Measurements from ENCODE around the gene TGFB1I1. TPM values are rescaled to one million over a fixed set of nuclear protein-coding genes. Genes with fewer than 3 reads are reported as not detected.

Gene TGFB1I1
- total RNA-seq, 1 experiment from 2014 or later = 8.7 TPM

DNA sequence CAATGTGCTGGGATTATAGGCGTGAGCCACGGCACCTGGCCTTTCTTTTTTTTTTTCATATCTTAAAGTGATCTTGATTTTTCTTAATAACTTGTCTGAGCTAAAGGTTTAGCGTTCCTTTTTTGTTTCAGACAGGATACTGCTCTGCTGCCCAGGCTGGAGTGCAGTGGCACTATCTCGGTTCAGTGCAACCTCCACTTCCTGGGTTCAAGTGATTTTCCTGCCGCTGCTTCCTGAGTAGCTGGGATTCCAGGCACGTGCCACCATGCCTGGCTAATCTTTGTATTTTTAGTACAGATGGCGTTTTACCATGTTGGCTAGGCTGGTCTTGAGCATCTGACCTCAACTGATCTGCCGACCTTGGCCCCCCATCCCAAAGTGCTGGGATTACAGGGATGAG is 32.2 kb downstream of the TGFB1I1 start:
- Histone ChIP-seq H3K79me2 (ENCODE audit: insufficient read depth, low read length) (peaks cover 16% of the 10 kb centered on the region), H2AFZ (ENCODE audit: low read depth, low read length, poor library complexity, severe bottlenecking) (no peak overlapping the region), H3K9ac (ENCODE audit: low read length) (no peak overlapping the region), H3K4me1 (ENCODE audit: control insufficient read depth in 1 of 2, insufficient read depth in 2 of 2, low read length in 2 of 2) (peaks cover 8 to 12% of the 10 kb centered on the region in 2 experiments; a peak in 3 of 4 replicates), H3K27me3 (ENCODE audit: insufficient read depth, low read length) (no peaks in the 10 kb centered on the region), H3K9me3 (ENCODE audit: control insufficient read depth in 1 of 2, insufficient read depth in 1 of 2, low read depth in 1 of 2, low read length in 2 of 2) (no peaks in the 10 kb centered on the region), H3K27ac (ENCODE audit: low read depth, low read length) (no peak overlapping the region), H4K20me1 (ENCODE audit: insufficient read depth) (no peaks in the 10 kb centered on the region), H3K4me3 (replicated peaks in 1 of 2; ENCODE audit: low read depth in 1 of 2, low read length in 2 of 2) (no peak overlapping the region), H3K36me3 (ENCODE audit: control insufficient read depth in 1 of 2, insufficient read depth in 2 of 2, low read length in 2 of 2) (peaks cover 3 to 4% of the 10 kb centered on the region in 2 experiments; a peak in 2 of 4 replicates), H3K9me2 (ENCODE audit: insufficient read depth) (no peaks in the 10 kb centered on the region), H3K4me2 (ENCODE audit: low read length) (no peak overlapping the region)
- ChIA-PET RAD21 (ENCODE audit: low non-redundant PET in 1 of 2, low total read pairs in 2 of 2, uncharacterized antibody in 2 of 2, unreplicated experiment in 2 of 2) (no interaction called here), POLR2A (no interaction called here), CTCF (no interaction called here)
- DNase-seq (ENCODE audit: low read depth, low spot score) (no peak), ATAC-seq (no peak)
- BruUV-seq (replicated peaks) = no TSS peak
- TF ChIP-seq ZNF274 (IDR thresholded peaks at IDR 0.05; ENCODE audit: low read depth, low read length) (no peak), CEBPB (IDR thresholded peaks at IDR 0.05; ENCODE audit: low read depth) (no peak), RAD21 (IDR thresholded peaks at IDR 0.05; ENCODE audit: low read depth) (no peak), SP1 (IDR thresholded peaks at IDR 0.05; ENCODE audit: low read depth) (no peak), FOSL1 (IDR thresholded peaks at IDR 0.05; ENCODE audit: low read depth) (no peak)
- intact Hi-C loops (cut with micrococcal nuclease) = loop anchor here (10.0 kb wide), 1 partner anchor 371 kb away; the partner anchor contains the start of gene ZNF267

DNA sequence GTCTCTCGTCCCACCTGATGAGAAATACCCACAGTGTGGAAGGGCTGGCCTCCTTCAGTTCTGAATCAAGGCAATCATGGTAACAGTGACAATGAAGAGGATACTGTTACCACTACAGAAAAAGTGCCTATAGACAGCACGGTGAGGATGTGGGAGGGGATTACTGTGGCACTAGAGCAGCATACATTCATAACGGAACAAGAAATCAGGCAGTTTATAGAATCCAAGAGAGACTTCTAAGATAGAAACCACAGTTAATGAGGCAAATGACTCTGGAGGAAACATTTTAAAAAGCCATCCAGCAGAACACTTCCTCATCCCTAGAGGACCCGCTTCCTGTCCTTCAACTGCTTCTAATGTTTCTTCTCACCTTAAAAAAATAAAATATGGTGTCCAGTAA is 33.5 kb downstream of the TGFB1I1 start:
- ChIA-PET RAD21 (ENCODE audit: low non-redundant PET in 1 of 2, low total read pairs in 2 of 2, uncharacterized antibody in 2 of 2, unreplicated experiment in 2 of 2) (no interaction called here), POLR2A (no interaction called here), CTCF (no interaction called here)
- H3K79me2 ChIP-seq (ENCODE audit: insufficient read depth, low read length) = peaks cover 16% of the 10 kb centered on the region
- H3K36me3 ChIP-seq (ENCODE audit: control insufficient read depth in 1 of 2, insufficient read depth in 2 of 2, low read length in 2 of 2) = peaks cover 0 to 3% of the 10 kb centered on the region in 2 experiments; a peak in 1 of 4 replicates
- H3K27ac ChIP-seq (ENCODE audit: low read depth, low read length) = no peak overlapping the region
- ATAC-seq (no peak), DNase-seq (ENCODE audit: low read depth, low spot score) (no peak)
- peaks cover 14 to 20% of the 10 kb centered on the region in 2 experiments; a peak in 3 of 4 replicates for H3K4me1 ChIP-seq (ENCODE audit: control insufficient read depth in 1 of 2, insufficient read depth in 2 of 2, low read length in 2 of 2)
- no peak overlapping the region for H3K4me3 ChIP-seq (replicated peaks in 1 of 2; ENCODE audit: low read depth in 1 of 2, low read length in 2 of 2)
- H3K27me3 ChIP-seq (ENCODE audit: insufficient read depth, low read length) = no peaks in the 10 kb centered on the region
- no peak overlapping the region for H3K4me2 ChIP-seq (ENCODE audit: low read length)
- TF ChIP-seq YY1 (IDR thresholded peaks at IDR 0.05; ENCODE audit: extremely low read depth, insufficient replicate concordance, low read depth, low read length) (no peak), ZFX (IDR thresholded peaks at IDR 0.05) (no peak), CEBPB (IDR thresholded peaks at IDR 0.05; ENCODE audit: low read depth) (no peak), SP1 (IDR thresholded peaks at IDR 0.05; ENCODE audit: low read depth) (no peak), FOSL1 (IDR thresholded peaks at IDR 0.05; ENCODE audit: low read depth) (no peak), ELF1 (IDR thresholded peaks at IDR 0.05; ENCODE audit: borderline replicate concordance, low read depth) (no peak), CBX3 (IDR thresholded peaks at IDR 0.05; ENCODE audit: low read depth) (no peak)
- TF ChIP-seq, protein P1, sequence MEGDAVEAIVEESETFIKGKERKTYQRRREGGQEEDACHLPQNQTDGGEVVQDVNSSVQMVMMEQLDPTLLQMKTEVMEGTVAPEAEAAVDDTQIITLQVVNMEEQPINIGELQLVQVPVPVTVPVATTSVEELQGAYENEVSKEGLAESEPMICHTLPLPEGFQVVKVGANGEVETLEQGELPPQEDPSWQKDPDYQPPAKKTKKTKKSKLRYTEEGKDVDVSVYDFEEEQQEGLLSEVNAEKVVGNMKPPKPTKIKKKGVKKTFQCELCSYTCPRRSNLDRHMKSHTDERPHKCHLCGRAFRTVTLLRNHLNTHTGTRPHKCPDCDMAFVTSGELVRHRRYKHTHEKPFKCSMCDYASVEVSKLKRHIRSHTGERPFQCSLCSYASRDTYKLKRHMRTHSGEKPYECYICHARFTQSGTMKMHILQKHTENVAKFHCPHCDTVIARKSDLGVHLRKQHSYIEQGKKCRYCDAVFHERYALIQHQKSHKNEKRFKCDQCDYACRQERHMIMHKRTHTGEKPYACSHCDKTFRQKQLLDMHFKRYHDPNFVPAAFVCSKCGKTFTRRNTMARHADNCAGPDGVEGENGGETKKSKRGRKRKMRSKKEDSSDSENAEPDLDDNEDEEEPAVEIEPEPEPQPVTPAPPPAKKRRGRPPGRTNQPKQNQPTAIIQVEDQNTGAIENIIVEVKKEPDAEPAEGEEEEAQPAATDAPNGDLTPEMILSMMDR (IDR thresholded peaks at IDR 0.05 in 2 of 3, conservative IDR thresholded peaks at IDR 0.05 in 1 of 3; ENCODE audit: borderline replicate concordance in 1 of 3, insufficient read depth in 1 of 3, low read depth in 2 of 3, low read length in 2 of 3) = no peak
- no peaks in the 10 kb centered on the region for H4K20me1 ChIP-seq (ENCODE audit: insufficient read depth)
- H2AFZ ChIP-seq (ENCODE audit: low read depth, low read length, poor library complexity, severe bottlenecking) = no peak overlapping the region
- no peaks in the 10 kb centered on the region for H3K9me3 ChIP-seq (ENCODE audit: control insufficient read depth in 1 of 2, insufficient read depth in 1 of 2, low read depth in 1 of 2, low read length in 2 of 2)
- BruUV-seq (replicated peaks) = no TSS peak
- H3K9me2 ChIP-seq (ENCODE audit: insufficient read depth) = no peaks in the 10 kb centered on the region
- intact Hi-C loops (cut with micrococcal nuclease) = loop anchor here (10.0 kb wide), 1 partner anchor 369 kb away; the partner anchor contains the start of gene ZNF267
- H3K9ac ChIP-seq (ENCODE audit: low read length) = no peak overlapping the region

Data from HCT116 (cell line).